RKO (cell line): ENCODE measurements around the gene DAGLA.
"Not testable (repeated sequence)": the region's sequence is repeated elsewhere in the genome, so short reads cannot be mapped to it uniquely, and the experiment has no call there.

Experiments used
- DNase-seq: peaks from one replicate; pipeline ENCODE4 v3.0.0-alpha.2; 2016; ENCODE audit warnings: low spot score

DAGLA gene, protein sequence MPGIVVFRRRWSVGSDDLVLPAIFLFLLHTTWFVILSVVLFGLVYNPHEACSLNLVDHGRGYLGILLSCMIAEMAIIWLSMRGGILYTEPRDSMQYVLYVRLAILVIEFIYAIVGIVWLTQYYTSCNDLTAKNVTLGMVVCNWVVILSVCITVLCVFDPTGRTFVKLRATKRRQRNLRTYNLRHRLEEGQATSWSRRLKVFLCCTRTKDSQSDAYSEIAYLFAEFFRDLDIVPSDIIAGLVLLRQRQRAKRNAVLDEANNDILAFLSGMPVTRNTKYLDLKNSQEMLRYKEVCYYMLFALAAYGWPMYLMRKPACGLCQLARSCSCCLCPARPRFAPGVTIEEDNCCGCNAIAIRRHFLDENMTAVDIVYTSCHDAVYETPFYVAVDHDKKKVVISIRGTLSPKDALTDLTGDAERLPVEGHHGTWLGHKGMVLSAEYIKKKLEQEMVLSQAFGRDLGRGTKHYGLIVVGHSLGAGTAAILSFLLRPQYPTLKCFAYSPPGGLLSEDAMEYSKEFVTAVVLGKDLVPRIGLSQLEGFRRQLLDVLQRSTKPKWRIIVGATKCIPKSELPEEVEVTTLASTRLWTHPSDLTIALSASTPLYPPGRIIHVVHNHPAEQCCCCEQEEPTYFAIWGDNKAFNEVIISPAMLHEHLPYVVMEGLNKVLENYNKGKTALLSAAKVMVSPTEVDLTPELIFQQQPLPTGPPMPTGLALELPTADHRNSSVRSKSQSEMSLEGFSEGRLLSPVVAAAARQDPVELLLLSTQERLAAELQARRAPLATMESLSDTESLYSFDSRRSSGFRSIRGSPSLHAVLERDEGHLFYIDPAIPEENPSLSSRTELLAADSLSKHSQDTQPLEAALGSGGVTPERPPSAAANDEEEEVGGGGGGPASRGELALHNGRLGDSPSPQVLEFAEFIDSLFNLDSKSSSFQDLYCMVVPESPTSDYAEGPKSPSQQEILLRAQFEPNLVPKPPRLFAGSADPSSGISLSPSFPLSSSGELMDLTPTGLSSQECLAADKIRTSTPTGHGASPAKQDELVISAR

DNA sequence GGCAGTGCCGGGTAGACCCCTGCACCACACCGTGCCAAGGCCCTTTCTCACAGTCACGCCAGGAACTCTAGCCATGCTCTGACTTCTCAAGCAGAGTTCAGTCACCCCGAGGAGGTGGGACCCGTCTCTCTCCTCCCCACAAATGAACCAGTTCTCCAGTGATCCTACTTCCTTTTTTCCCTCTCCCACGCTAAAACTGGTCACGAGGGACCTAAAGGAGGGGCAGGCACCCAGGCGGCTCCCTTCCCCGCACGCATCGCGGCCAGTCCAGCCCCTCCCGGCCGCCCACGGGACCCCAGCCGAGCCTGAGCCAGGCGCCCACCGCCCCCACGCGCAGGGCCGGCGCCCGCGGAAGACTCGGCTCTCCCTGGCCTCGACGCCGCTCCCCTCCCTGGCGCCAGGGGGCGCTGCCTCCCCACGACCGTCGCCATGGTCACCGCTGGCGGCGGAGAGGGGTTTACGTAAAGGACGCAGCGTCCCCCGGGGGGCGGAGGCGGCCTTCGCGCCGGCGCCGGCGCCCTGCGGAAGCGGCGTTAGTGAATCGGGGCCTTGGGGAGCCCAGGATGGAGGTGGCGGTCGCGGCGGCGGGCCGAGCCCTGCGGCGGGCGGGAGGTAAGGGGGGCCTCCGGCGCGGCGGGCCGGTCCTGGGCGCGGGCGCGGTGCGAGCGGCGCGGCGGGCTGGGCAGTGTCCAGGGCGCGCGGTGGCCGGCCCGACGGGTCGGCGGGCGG, at the start of gene DAGLA:
Gene DAGLA (plus strand): TSS at position 499 of the 729 bp plus-strand sequence. CDS start 39,765 bp downstream, outside the sequence.
- DNase-seq = peak; percentile 60

DNA sequence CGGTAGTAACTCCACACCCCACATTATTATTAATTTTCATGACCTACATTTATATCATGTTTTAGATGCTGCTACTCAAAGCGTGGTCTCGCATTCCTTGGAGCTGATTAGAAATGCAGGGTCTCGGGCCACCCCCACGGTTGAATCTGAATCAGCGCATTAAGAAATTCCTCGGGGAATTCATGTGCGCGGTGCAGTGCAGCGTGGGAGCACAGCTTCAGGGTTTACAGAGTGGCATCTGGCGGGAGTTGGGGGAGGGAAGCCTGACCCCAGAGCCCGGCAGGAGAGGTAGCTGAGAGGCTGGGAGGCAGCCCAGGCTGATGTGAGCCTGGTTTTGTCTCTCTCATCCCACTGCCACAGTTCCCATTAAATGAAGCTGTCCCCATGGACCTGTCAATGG, 48.1 kb upstream of the DAGLA start:
- DNase-seq = no peak

DNA sequence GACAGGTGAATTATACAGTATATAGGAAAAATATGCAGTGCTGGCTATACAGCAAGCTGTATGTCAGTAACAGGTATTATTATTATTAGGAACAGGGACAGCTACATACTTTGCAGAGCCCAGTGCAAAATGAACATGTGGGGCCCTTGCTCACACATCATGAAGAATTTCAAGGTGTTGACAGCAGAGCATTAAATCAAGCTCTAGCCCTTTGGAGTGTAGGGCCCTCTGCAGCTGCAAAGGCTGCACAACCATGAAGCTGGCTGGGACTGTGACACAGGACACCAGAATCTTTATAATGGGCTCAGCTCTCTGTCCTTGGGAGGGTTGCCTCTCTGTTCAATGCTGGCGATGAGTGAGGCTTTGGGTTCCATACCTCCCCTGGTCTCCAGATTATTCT, 44.9 kb upstream of the DAGLA start:
- DNase-seq = no peak

DNA sequence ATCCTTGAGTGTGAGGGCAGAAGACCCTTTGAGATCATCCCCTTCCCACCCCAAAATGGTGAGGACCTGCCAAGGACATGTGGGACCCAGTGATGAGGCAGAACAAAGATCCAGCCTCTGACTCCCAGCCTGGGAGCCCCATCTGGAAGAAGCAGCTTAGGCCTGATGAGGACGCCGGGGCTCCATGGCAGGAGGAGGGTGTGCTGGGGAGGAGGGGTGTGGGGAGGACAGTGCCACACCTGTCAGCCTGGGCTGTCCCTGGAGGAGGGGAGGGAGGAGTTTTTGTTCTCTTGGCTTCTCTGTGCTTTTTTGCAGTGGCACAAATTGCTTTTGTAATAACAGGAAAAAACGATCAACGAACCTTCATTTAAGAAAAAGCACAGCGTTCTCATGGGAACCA, 44.4 kb upstream of the DAGLA start:
- DNase-seq = no peak

DNA sequence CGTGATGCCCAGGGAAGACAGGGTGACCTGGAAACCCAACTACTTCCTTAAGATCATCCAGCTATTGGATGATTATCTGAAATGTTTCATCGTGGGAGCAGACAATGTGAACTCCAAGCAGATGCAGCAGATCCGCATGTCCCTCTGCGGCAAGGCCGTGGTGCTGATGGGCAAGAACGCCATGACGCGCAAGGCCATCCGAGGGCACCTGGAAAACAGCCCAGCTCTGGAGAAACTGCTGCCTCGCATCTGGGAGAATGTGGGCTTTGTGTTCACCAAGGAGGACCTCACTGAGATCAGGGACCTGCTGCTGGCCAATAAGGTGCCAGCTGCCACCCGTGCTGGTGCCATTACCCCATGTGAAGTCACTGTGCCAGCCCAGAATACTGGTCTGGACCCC, 43.5 kb upstream of the DAGLA start:
- DNase-seq = no peak

DNA sequence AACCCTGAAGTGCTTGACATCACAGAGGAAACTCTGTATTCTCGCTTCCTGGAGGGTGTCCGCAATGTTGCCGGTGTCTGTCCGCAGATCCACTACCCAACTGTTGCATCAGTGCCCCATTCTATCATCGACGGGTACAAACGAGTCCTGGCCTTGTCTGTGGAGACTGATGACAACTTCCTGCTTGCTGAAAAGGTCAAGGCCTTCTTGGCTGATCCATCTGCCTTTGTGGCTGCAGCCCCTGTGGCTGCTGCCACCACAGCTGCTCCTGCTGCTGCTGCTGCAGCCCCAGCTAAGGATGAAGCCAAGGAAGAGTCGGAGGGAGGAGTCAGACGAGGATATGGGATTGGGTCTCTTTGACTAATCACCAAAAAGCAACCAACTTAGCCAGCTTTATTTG, 42.9 kb upstream of the DAGLA start:
- no peak for DNase-seq

DNA sequence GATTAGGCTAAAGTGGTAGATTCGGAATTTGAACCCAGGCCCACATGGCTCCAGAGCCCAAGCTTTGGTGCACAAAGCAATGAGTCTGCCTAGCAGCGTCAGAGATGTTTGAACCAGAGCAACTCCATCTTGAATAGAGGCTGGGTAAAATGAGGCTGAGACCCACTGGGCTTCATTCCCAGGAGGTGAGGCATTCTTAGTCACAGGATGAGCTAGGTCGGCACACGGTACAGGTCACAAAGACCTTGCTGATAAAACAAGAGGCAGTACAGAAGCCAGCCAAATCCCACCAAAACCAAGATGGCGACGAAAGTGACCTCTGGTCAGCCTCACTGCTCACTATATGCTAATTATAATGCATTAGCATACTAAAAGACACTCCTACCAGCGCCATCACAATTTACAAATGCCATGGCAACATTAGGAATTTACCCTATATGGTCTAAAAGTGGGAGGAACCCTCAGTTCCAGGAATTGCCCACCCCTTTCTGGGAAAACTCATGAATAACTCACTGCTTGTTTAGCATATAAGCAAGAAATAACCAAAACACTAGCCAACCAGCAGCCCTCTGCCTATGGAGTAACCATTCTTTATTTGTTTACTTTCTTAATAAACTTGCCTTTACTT, 40.3 kb upstream of the DAGLA start:
- DNase-seq = no peak

DNA sequence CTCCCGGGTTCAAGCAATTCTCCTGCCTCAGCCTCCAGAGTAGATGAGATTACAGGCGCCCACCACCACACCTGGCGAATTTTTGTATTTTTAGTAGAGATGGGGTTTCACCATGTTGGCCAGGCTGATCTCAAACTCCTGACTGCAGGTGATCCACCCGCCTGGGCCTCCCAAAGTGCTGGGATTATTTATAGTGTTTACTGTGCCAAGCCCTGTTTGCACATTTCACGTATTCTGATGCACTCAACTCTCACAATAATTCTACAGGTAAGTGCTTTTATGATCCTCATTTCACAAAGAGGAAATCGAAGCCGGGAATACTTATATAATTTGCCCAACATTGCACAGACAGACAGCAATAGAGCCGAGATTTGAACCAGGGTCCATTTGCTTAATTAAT, 38.0 kb upstream of the DAGLA start:
- no peak for DNase-seq

DNA sequence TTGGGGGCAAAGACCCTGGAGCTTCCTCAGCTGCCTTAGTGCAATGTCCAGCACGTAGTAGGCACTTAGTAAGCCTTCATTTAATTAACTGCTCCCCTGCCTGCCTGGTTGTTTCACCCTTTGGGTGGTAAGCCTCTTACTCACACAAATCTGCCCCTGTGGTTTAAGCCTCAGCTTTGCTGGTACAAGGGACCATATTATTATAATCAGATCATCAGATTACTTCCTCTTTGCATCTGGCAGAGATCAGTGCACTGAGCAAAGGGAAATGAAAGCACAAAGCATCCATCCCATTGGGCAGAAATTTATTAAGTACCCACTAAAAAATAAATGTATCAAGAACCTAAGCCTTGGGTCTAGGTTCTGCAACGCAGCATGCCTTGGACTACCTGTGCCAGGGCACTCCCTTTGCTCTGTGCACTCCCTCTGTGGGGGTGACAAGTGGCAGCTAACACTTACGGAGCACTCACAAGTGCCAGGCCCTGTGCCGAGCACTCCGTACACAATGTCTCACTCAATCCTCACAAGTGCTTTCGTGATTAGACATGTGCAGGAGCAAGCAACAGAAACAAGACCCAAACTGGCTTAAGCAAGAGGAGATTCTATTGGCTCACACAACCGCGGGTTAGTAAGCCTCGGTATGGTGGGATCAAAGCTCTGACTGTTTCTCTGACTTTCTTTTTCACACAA, 34.9 kb upstream of the DAGLA start:
- DNase-seq = no peak

DNA sequence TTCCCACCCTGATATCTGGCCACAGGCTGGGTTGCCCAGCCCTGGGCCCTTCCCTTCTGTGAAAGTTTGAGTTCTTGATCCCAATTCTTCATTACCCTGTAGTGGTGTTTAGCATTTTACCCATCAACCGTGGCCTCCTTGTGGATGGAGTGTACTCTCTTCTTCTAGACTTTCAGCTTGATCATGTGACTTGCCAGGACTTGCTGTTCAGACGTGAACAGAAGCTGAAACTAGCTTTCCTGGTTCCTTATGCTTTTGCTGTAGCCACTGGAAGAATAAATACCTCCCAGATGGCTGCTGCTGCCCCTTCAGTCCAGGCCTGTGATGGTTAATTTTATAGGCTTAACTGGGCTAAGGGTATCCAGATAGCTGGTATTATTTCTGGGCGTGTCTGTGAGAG, 32.7 kb upstream of the DAGLA start:
- DNase-seq = no peak

DNA sequence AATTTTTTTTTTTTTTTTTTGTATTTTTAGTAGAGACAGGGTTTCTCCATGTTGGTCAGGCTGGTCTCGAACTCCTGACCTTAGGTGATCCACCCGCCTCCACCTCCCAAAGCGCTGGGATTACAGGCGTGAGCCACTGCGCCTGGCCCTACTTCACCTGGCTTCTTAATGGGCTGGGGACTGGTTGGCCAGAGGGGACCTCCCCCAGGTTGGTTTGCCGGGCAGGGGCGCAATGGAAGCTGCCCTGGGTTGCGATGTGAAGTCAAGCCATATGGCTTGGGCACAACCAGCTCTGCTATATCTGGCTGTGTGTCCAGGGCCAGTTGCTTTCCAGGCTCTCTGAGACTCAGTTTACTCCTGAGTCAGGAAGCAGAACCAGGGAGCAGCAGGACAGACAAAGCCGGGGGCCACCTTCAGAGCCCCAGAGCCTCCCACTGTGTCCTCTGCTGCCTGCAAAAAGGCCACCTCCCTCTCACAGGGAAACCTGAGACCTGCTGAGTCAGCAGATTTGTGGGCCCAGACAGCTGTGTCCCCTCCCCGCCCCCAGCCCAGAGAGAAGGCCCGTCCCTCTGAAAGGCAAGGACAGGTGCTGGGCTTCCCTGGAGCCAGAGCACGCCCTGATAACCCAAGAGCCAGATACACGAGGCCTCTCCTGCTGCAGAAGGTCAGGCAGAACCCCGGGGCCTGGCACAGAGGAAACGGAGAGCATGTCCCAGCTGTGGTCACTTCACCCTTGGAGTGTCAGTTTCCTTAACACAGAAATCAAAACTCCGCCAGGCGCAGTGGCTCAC, 29.2 kb upstream of the DAGLA start:
- DNase-seq = no peak

DNA sequence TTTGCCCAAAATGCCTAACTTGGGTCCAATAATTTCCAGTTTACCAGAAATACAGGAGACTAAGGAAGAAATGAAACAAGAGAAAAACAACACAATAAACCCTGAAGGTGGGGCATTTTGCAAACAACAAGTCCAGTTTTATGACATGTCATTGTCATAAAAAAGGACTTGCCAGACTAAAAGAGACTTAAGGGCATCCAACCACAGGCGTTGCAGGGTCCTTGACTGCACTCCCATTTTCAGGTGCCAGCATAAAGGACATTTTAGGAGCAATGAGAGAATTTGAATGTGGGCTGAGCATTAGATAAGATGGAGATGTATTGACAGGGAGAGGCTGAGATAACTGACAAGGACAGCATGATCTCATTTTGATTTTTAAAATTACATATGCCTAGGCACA, 28.1 kb upstream of the DAGLA start:
- no peak for DNase-seq

DNA sequence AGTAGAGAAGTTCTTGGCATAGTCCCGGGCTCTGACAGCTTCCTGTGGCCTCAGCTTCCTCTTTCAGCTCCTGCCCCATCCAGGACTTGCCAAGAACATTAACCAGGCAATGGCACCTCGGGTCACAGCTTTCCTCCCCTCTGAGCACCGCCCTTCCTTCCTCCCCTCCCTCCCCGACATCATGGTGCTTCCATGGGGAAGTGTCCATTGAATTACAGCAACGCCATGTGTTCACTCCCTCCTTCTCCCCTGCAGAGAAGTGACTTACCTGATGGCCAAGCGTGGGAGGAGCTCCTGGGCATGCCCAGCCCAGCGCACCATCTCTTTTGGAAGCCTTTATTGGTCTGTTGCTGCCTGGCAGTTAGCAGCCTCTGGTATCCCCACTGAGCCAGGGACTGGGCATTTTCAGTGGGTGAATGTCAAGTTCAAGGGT, 25.8 kb upstream of the DAGLA start:
- no peak for DNase-seq

DNA sequence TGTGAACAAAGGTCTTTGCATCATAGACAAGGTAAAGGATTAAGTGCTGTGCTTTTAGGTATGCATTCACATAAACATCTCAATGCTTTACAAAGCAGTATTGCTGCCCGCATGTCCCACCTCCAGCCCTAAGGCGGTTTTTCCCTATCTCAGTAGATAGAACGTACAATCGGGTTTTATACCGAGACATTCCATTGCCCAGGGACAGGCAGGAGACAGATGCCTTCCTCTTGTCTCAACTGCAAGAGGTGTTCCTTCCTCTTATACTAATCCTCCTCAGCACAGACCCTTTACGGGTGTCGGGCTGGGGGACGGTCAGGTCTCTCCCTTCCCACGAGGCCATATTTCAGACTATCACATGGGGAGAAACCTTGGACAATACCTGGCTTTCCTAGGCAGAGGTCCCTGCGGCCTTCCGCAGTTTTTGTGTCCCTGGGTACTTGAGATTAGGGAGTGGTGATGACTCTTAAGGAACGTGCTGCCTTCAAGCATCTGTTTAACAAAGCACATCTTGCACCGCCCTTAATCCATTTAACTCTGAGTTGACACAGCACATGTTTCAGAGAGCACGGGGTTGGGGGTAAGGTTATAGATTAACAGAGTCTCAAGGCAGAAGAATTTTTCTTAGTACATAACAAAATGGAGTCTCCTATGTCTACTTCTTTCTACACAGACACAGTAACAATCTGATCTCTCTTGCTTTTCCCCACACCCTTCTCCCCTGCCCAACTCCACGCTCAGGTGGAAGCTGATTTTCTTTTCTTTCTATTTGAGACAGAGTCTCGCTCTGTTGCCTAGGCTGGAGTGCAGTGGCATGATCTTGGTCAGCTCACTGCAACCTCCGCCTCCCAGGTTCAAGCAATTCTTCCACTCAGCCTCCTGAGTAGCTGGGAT, 24.7 kb upstream of the DAGLA start:
- DNase-seq = not testable (repeated sequence)

DNA sequence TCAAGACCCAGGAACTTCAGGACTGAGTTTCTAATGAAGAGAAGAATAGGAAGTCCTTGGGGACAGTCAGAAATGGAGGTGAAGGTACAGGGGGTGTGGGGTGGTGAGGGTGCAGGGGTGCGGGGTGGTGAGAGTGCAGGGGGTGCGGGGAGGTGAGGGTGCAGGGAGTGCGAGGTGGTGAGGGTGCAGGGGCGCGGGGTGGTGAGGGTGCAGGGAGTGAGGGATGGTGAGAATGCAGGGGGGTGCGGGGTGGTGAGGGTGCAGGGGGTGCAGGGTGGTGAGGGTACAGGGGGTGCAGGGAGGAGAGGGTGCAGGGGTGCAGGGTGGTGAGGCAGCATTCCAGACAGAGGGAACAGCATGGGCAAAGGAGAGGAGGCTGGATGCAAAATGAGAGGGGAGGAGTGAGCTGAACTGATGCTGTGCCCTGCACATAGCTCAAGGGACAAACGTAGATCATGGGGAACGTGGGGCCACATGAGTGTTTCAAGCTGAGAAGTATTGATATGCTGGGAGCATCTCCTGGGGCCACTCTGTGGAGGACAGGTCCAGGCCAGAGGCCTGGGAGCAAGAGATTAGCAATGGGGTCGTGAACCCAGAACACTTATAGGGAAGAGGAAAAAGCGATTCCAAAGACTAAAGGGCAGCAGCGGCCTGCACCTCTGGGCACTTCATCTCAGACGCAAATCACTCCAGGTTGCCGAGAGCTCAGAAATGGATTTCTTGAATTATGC, 23.7 kb upstream of the DAGLA start:
- no peak for DNase-seq

DNA sequence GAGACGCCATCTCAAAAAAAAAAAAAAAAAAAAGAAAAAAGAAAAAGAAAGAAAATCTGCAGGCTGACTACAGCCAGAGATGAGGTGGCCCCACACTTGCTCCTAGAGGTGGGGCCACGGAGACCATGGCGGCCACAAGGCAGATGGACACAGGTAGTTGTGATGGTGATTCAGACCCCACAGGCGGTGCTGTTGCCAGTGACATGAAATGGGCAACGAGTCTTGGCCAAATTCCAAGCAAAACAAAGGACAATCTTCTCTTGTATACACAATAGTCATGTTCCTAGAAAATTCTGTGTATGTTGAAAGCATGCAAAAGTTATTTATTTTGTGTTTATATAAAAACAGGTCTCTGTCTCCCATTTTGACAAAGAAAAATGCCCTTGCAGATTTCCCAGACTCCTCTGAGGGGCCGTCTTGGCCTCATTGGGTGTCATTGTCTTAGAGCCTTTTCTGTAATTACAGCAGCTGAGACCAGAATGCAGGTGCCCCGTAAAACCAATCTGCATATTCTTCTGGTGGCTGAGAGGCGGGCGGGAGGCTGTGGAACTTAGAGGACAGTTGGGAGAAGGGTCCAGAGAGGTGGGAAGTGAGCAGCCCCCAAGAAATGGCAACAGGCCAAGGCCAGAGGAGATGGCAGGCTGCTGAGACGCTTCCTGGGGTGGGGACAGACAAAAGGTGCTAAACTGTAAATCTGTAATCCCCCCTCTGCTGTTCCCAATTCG, 22.5 kb upstream of the DAGLA start:
- DNase-seq = no peak

DNA sequence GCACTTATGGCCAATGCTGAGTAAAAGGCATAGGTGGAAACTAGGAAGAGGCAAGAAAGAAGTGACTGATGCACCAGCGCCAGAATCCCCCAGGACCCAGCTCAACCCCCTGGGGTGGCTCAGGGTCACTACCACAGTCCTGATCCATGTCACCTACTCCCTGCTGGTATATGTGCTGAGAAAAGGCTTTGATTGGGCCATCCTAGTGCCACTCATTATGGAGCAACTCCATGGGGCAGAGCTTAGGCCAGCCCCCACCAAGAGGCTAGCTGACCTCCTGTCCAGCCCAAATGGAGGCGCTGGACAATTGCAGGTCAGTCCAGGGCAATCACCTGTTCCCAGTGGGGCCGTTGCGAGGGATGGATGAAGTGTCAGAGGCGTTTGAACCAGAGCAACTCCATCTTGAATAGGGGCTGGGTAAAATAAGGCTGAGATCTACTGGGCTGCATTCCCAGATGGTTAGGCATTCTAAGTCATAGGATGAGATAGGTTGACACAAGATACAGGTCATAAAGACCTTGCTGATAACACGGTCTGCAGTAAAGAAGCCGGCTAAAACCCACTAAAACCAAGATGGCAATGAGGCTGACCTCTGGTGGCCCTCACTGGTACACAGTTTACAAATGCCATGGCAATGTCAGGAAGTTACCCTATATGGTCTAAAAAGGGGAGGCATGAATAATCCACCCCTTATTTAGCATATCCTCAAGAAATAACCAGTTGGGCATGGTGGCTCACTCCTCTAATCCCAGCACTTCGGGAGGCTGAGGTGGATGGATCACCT, 20.6 kb upstream of the DAGLA start:
- DNase-seq = peak; percentile 23
